HEK293 (cell line): ENCODE measurements around the gene APC2.

Experiments used
- CTCF ChIA-PET: fragments of 350-600 bp; formaldehyde crosslinking; extraction: SDS; loops from one replicate; lab custom pipeline; 2021; ENCODE audit warnings: antibody characterized with exemption; lab: Yijun Ruan, JAX
- POLR2A ChIA-PET: fragments of 300-600 bp; formaldehyde crosslinking; extraction: SDS; loops from one replicate; lab custom pipeline; 2020; ENCODE audit warnings: antibody characterized with exemption, inconsistent platforms; lab: Yijun Ruan, JAX
- H3K27ac ChIP-seq: fragments of 200-500 bp; sonication (Bioruptor generic); 2 replicates; pipeline ENCODE4 v1.5.1; 2014; ENCODE audit warnings: low read depth, low read length, control low read depth, inconsistent platforms; ENCODE audit errors: extremely low read depth
- H3K36me3 ChIP-seq, 2 experiments: fragments of 200-500 bp in 1 of 2; sonication (Bioruptor generic) in 1 of 2; 1 replicate in 1 of 2; 2 replicates in 1 of 2; pipeline ENCODE4 v1.5.1; 2014 to 2017; ENCODE audit warnings: inconsistent platforms in 2 of 2, low read length in 2 of 2; ENCODE audit not compliant: control insufficient read depth in 2 of 2, insufficient read depth in 1 of 2
- H3K4me1 ChIP-seq: fragments of 200-500 bp; sonication (Bioruptor generic); 2 replicates; pipeline ENCODE4 v1.5.1; 2014; ENCODE audit warnings: mild to moderate bottlenecking, low read length, inconsistent platforms; ENCODE audit not compliant: control insufficient read depth, insufficient read depth
- H3K4me3 ChIP-seq: 2 replicates; pipeline ENCODE4 v1.5.1; 2011; ENCODE audit warnings: low read depth, mild to moderate bottlenecking, control low read depth, low read length, moderate library complexity
- H3K9me3 ChIP-seq: fragments of 200-500 bp; sonication (Bioruptor generic); 2 replicates; pipeline ENCODE4 v1.5.1; 2014; ENCODE audit warnings: low read depth, low read length, inconsistent platforms; ENCODE audit not compliant: control insufficient read depth, insufficient read depth
- CTCF ChIP-seq: fragments of 450-650 bp; formaldehyde crosslinking; IDR thresholded peaks from 2 replicates; pipeline ENCODE4 v1.5.1; 2016; ENCODE audit warnings: missing biosample characterization, missing genetic modification characterization
- KLF9 ChIP-seq: fragments of 450-650 bp; formaldehyde crosslinking; IDR thresholded peaks from 2 replicates; pipeline ENCODE4 v1.5.1; 2016; ENCODE audit warnings: missing biosample characterization, missing genetic modification characterization, low read depth
- PRDM10 ChIP-seq: fragments of 450-650 bp; formaldehyde crosslinking; IDR thresholded peaks from 2 replicates; pipeline ENCODE4 v1.5.1; 2016; ENCODE audit warnings: missing biosample characterization, missing genetic modification characterization
- REPIN1 ChIP-seq: fragments of 450-650 bp; formaldehyde crosslinking; IDR thresholded peaks from 2 replicates; pipeline ENCODE4 v1.5.1; 2017; ENCODE audit warnings: missing biosample characterization, missing genetic modification characterization, low read depth
- SP2 ChIP-seq: fragments of 450-650 bp; formaldehyde crosslinking; IDR thresholded peaks from 2 replicates; pipeline ENCODE4 v1.5.1; 2016; ENCODE audit warnings: missing biosample characterization, missing genetic modification characterization
- SP3 ChIP-seq: fragments of 450-650 bp; formaldehyde crosslinking; IDR thresholded peaks from 2 replicates; pipeline ENCODE4 v1.5.1; 2016; ENCODE audit warnings: missing biosample characterization, missing genetic modification characterization
- ZBTB10 ChIP-seq: fragments of 450-650 bp; formaldehyde crosslinking; IDR thresholded peaks from 2 replicates; pipeline ENCODE4 v1.5.1; 2016; ENCODE audit warnings: missing biosample characterization, missing genetic modification characterization
- ZBTB11 ChIP-seq: fragments of 450-650 bp; formaldehyde crosslinking; conservative IDR thresholded peaks from 2 replicates; pipeline ENCODE4 v1.5.1; 2016; ENCODE audit warnings: low read depth, missing biosample characterization, missing genetic modification characterization
- ZBTB26 ChIP-seq: fragments of 450-650 bp; formaldehyde crosslinking; optimal IDR thresholded peaks from 2 replicates; pipeline ENCODE3; 2016; ENCODE audit warnings: missing biosample characterization, mild to moderate bottlenecking, missing genetic modification characterization
- ZBTB48 ChIP-seq: fragments of 450-650 bp; formaldehyde crosslinking; IDR thresholded peaks from 2 replicates; pipeline ENCODE4 v1.5.1; 2016; ENCODE audit warnings: missing biosample characterization, missing genetic modification characterization
- ZNF133 ChIP-seq: fragments of 450-650 bp; formaldehyde crosslinking; IDR thresholded peaks from 2 replicates; pipeline ENCODE4 v1.5.1; 2016; ENCODE audit warnings: missing biosample characterization, missing genetic modification characterization
- ZNF148 ChIP-seq: fragments of 450-650 bp; formaldehyde crosslinking; IDR thresholded peaks from 2 replicates; pipeline ENCODE4 v1.5.0; 2017; ENCODE audit warnings: missing biosample characterization, missing genetic modification characterization, borderline replicate concordance
- ZNF18 ChIP-seq: fragments of 450-650 bp; formaldehyde crosslinking; IDR thresholded peaks from 2 replicates; pipeline ENCODE4 v1.5.1; 2016; ENCODE audit warnings: missing biosample characterization, missing genetic modification characterization
- ZNF24 ChIP-seq: fragments of 450-650 bp; formaldehyde crosslinking; IDR thresholded peaks from 2 replicates; pipeline ENCODE4 v1.5.1; 2016; ENCODE audit warnings: missing biosample characterization, missing genetic modification characterization
- ZNF449 ChIP-seq: fragments of 450-650 bp; formaldehyde crosslinking; IDR thresholded peaks from 2 replicates; pipeline ENCODE4 v1.5.1; 2017; ENCODE audit warnings: missing biosample characterization, mild to moderate bottlenecking, missing genetic modification characterization, moderate library complexity
- ZNF521 ChIP-seq: fragments of 450-650 bp; formaldehyde crosslinking; IDR thresholded peaks from 2 replicates; pipeline ENCODE4 v1.5.1; 2017; ENCODE audit warnings: missing biosample characterization, mild to moderate bottlenecking, missing genetic modification characterization

APC2 gene

GRCh38 chr19:1471010-1471514, 21.1 kb downstream of the APC2 start:
- CTCF ChIA-PET: interaction anchor here (0.9 to 1.1 kb wide), 2 partner anchors 191 to 205 kb away, joined by 3 to 4 read pairs; no protein-coding TSS in a partner anchor
- H3K4me1 ChIP-seq: peaks cover 12% of the 10 kb centered on the region
- peaks cover 0 to 16% of the 10 kb centered on the region in 2 experiments; a peak in 2 of 3 replicates for H3K36me3 ChIP-seq
- no peak overlapping the region; the same call in 1 of the 2 replicates for H3K27ac ChIP-seq
- peak overlapping the region; percentile 28 for H3K4me3 ChIP-seq
- POLR2A ChIA-PET: interaction anchor here (0.9 to 2.2 kb wide), 6 partner anchors 12 to 94 kb away, joined by 3 to 6 read pairs (median 4); no protein-coding TSS in a partner anchor
- no peaks in the 10 kb centered on the region for H3K9me3 ChIP-seq
- TF ChIP-seq ZNF133 (tag by site-specific recombination) (no peak), ZBTB48 (tag by site-specific recombination) (0 out of 2 replicates have a peak, but pooled peaks have one; percentile 49), ZBTB10 (tag by site-specific recombination) (0 out of 2 replicates have a peak, but pooled peaks have one; percentile 53), ZBTB11 (peak; percentile 12; the same call in 1 of the 2 replicates), ZNF521 (no peak), ZBTB26 (tag by site-specific recombination) (peak; percentile 31), SP3 (tag by site-specific recombination) (peak; percentile 47; the same call in 1 of the 2 replicates), PRDM10 (tag by site-specific recombination) (peak; percentile 99), ZNF18 (tag by site-specific recombination) (no peak), ZNF449 (tag by site-specific recombination) (0 out of 2 replicates have a peak, but pooled peaks have one; percentile 6), ZNF148 (tag by site-specific recombination) (no peak), CTCF (tag by site-specific recombination) (no peak), ZNF24 (0 out of 2 replicates have a peak, but pooled peaks have one; percentile 34), KLF9 (tag by site-specific recombination) (peak; percentile 89), REPIN1 (no peak), SP2 (peak; percentile 1; the same call in 1 of the 2 replicates)
